GM18505 (cell line): ENCODE measurements around the gene ACOT2.
"Not testable (repeated sequence)": the region's sequence is repeated elsewhere in the genome, so short reads cannot be mapped to it uniquely, and the experiment has no call there.

Source experiments
- ATAC-seq: cut with Tn5 transposase; IDR thresholded peaks from one replicate; pipeline ENCODE4 v1.9.1; 2021; ENCODE audit not compliant: unreplicated experiment
- POLR2A ChIP-seq: IDR thresholded peaks from 4 replicates; pipeline ENCODE4 v1.6.1; 2011; ENCODE audit warnings: borderline replicate concordance; ENCODE audit not compliant: insufficient read depth, insufficient read length; ENCODE audit errors: extremely low read depth

ACOT2 gene

GRCh38 chr14:73566935-73567334 is 2.1 kb upstream of the ACOT2 start:
- ATAC-seq = not testable (repeated sequence)

GRCh38 chr14:73567358-73567757 is 1.7 kb upstream of the ACOT2 start:
- no peak for ATAC-seq
- TF ChIP-seq POLR2A = no peak

GRCh38 chr14:73567951-73568885 is 795 bp upstream of the ACOT2 start:
- ATAC-seq = no peak
- TF ChIP-seq POLR2A = no peak

- not testable (repeated sequence) for ATAC-seq
Observed at GRCh38 chr14:73568886-73569184, 178 bp upstream of the ACOT2 start.

GRCh38 chr14:73570913-73571312 is 1.9 kb downstream of the ACOT2 start:
- ATAC-seq = peak; percentile 47

GRCh38 chr14:73573034-73573433 is 4.0 kb downstream of the ACOT2 start:
- ATAC-seq = not testable (repeated sequence)

GRCh38 chr14:73573740-73574139 is 4.7 kb downstream of the ACOT2 start:
- not testable (repeated sequence) for ATAC-seq

GRCh38 chr14:73574251-73574650 is 5.2 kb downstream of the ACOT2 start:
- ATAC-seq = not testable (repeated sequence)

GRCh38 chr14:73576391-73576790 is 7.4 kb downstream of the ACOT2 start:
- TF ChIP-seq POLR2A = no peak
- no peak for ATAC-seq

GRCh38 chr14:73577214-73577613 is 8.2 kb downstream of the ACOT2 start:
- not testable (repeated sequence) for ATAC-seq

- not testable (repeated sequence) for ATAC-seq
Observed at GRCh38 chr14:73582102-73582979, 13.3 kb downstream of the ACOT2 start.

- ATAC-seq = no peak
- no peak for TF ChIP-seq POLR2A
Observed at GRCh38 chr14:73588695-73589094, 19.7 kb downstream of the ACOT2 start.

- ATAC-seq = no peak
- TF ChIP-seq POLR2A = no peak
Observed at GRCh38 chr14:73589116-73589515, 20.1 kb downstream of the ACOT2 start.

GRCh38 chr14:73590673-73591004 is 21.6 kb downstream of the ACOT2 start:
- not testable (repeated sequence) for ATAC-seq

GRCh38 chr14:73591690-73592449 is 22.9 kb downstream of the ACOT2 start, which contains the start of gene ACOT4:
Gene ACOT4, plus strand, starts transcription at chr14:73591873. Its CDS starts 87 bp downstream, at chr14:73591960.
- peak; percentile 50 for TF ChIP-seq POLR2A
- no peak for ATAC-seq
